ENCODE results near the gene DOK4. TPM values are rescaled to one million over a fixed set of nuclear protein-coding genes. Genes with fewer than 3 reads are reported as not detected.
A peak's percentile ranks its signal among the peaks of the same experiment; 100 is the strongest.

Gene DOK4
- total RNA-seq, 3 donors from 2014 or later, result 68.4 to 143 (median 101) TPM

- intact Hi-C loops (cut with DNase I, micrococcal nuclease), result no loop called here
- DNase-seq (peak in 2 of 3 donors; percentile 30 to 59), ATAC-seq (no peak)
- TF ChIP-seq, protein P1, sequence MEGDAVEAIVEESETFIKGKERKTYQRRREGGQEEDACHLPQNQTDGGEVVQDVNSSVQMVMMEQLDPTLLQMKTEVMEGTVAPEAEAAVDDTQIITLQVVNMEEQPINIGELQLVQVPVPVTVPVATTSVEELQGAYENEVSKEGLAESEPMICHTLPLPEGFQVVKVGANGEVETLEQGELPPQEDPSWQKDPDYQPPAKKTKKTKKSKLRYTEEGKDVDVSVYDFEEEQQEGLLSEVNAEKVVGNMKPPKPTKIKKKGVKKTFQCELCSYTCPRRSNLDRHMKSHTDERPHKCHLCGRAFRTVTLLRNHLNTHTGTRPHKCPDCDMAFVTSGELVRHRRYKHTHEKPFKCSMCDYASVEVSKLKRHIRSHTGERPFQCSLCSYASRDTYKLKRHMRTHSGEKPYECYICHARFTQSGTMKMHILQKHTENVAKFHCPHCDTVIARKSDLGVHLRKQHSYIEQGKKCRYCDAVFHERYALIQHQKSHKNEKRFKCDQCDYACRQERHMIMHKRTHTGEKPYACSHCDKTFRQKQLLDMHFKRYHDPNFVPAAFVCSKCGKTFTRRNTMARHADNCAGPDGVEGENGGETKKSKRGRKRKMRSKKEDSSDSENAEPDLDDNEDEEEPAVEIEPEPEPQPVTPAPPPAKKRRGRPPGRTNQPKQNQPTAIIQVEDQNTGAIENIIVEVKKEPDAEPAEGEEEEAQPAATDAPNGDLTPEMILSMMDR (IDR thresholded peaks at IDR 0.05), result no peak
- no peak overlapping the region for H3K4me3 ChIP-seq
- H3K36me3 ChIP-seq (ENCODE audit: low read depth), result no peaks in the 10 kb centered on the region
- peaks cover 13% of the 10 kb centered on the region for H3K4me1 ChIP-seq (ENCODE audit: low read depth)
- no peaks in the 10 kb centered on the region for H3K9me3 ChIP-seq
Observed at GRCh38 chr16:57533431-57534336, 47.4 kb upstream of the DOK4 start.

DNA sequence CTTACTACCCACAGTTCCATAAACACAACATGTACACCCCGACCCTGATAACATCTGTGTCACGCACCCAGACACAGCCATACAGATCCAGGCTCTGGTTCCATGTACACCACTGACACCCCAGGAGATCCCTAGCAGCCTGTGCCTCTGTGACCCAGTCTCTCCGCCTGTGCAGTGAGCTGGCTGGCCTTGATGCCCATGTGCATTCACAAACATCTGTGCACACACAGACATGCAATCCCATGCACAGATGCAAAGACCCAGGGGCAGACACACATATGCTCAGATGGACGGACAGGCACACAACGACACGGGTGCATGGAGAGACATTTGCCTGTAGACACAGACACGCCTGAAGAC is 46.0 kb upstream of the DOK4 start:
- Histone ChIP-seq H3K36me3 (ENCODE audit: low read depth) (no peaks in the 10 kb centered on the region), H3K9me3 (no peaks in the 10 kb centered on the region), H3K4me1 (ENCODE audit: low read depth) (peaks cover 13% of the 10 kb centered on the region), H3K4me3 (no peak overlapping the region)
- TF ChIP-seq, protein P1 (IDR thresholded peaks at IDR 0.05), result no peak
- no peak for ATAC-seq
- intact Hi-C loops (cut with DNase I, micrococcal nuclease), result no loop called here
- DNase-seq, result peak in 1 of 3 donors; percentile 37

DNA sequence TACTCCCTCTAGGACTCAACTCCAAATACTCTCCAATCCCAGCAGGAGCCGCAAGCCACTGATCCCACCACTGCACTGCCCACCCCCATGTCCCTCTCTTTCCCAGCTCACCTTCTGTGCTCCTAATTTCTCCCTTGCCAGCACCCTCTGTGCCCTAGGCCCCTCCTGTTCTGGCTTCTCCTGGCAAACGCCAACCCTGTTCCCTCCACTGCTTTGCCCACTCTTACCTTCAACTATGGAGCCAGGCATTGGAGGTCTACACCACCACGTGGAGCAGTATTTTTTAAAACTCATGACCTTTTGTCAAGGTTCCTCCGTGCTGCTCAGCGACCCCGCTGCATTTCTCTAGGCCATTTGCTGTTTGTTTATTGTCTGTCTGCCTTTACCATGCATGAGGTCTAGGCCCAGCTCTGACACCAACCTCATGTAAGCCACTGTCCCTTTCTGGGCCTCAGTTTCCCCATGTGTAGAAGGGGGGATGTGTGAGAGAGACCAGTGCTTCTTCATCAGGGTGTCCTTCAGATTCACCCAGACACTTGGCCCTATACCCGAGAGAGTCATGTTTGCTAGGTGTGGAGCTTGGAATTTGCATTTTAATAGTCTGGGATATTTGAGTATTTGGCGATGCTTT is 45.5 kb upstream of the DOK4 start:
- DNase-seq (peak in 1 of 3 donors; percentile 19), ATAC-seq (no peak)
- H3K4me3 ChIP-seq, result no peak overlapping the region
- H3K36me3 ChIP-seq (ENCODE audit: low read depth), result no peaks in the 10 kb centered on the region
- intact Hi-C loops (cut with DNase I, micrococcal nuclease), result no loop called here
- TF ChIP-seq, protein P1 (IDR thresholded peaks at IDR 0.05), result no peak
- peaks cover 13% of the 10 kb centered on the region for H3K4me1 ChIP-seq (ENCODE audit: low read depth)
- H3K9me3 ChIP-seq, result no peaks in the 10 kb centered on the region

GRCh38 chr16:57531253-57531575 is 44.9 kb upstream of the DOK4 start:
- DNase-seq (peak in 1 of 3 donors; percentile 8), ATAC-seq (no peak)
- no peak overlapping the region for H3K4me3 ChIP-seq
- H3K4me1 ChIP-seq (ENCODE audit: low read depth), result peaks cover 13% of the 10 kb centered on the region
- TF ChIP-seq, protein P1 (IDR thresholded peaks at IDR 0.05), result no peak
- intact Hi-C loops (cut with DNase I, micrococcal nuclease), result no loop called here
- no peaks in the 10 kb centered on the region for H3K9me3 ChIP-seq
- H3K36me3 ChIP-seq (ENCODE audit: low read depth), result no peaks in the 10 kb centered on the region

DNA sequence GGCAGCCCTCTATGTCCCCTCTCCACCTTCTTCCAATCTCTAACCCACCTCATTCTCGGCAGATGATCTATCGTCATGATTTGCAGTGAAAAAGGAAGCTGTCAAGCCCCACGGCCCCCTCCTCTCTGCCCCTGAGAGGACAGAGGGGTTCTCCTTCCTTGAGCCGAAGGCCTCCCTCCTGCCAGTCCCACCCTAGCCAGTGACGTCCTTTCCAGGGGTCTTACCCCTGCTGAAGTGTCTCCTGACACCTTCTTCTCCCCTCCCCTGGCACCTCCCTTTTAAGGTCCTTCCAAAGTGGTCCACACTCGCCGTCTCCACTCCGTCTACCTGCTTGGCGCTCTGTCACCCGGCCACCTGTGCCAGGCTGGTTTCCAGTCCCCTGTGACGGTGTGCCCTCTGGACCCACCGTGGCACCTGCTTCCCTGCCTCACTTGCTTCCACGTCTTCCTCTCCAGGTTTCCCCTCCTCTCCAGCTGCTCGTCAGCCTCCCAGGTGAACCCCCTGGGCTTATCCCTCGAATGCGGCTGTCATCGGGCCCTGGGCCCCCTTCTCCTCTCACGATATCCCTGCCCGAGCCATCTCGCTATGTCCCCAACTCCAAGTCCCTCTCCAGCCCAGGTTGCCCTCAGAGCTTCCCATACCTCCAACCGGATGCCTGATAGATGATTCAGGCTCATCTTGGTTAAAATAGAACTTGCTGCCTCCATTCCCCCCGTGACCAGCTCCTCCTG is 44.4 kb upstream of the DOK4 start:
- ATAC-seq (no peak), DNase-seq (peak in 1 of 3 donors; percentile 51)
- Histone ChIP-seq H3K4me1 (ENCODE audit: low read depth) (peaks cover 13% of the 10 kb centered on the region), H3K4me3 (no peak overlapping the region), H3K36me3 (ENCODE audit: low read depth) (no peaks in the 10 kb centered on the region), H3K9me3 (no peaks in the 10 kb centered on the region)
- intact Hi-C loops (cut with DNase I, micrococcal nuclease), result no loop called here
- TF ChIP-seq, protein P1 (IDR thresholded peaks at IDR 0.05), result no peak

Measured in mucosa of descending colon (tissue), 3 donors.